Esophagus squamous epithelium (tissue), 4 donors: Measurements from ENCODE around the gene FOLR2.

Source experiments
- CTCF ChIP-seq, 6 experiments: fragments of 450-650 bp in 4 of 6; fragments of 200-600 bp in 2 of 6; sonication (generic) in 2 of 6; IDR thresholded peaks; one replicate each; pipeline ENCODE4 v1.5.1; 2016 to 2019; ENCODE audit warnings: antibody characterized with exemption in 6 of 6, mild to moderate bottlenecking in 4 of 6, moderate library complexity in 4 of 6
- POLR2A ChIP-seq, 4 donors: fragments of 450-650 bp; IDR thresholded peaks; one replicate each; pipeline ENCODE4 v1.6.1; 2017; ENCODE audit warnings: antibody characterized with exemption in 4 of 4, mild to moderate bottlenecking in 4 of 4, moderate library complexity in 3 of 4

- TF ChIP-seq CTCF (IDR thresholded peaks at IDR 0.05) (no peak), POLR2A (IDR thresholded peaks at IDR 0.05) (no peak)
Measured at GRCh38 chr11:72191961-72192381, 24.6 kb upstream of the FOLR2 start, which contains the start of gene FOLR1.
